SKM-1 treated with dmso at 0.1 percent for 144 hours (cell line): ENCODE results near the gene CHI3L2.

Source experiments
- DNase-seq: peaks from one replicate; lab custom pipeline; 2025; ENCODE audit not compliant: unreplicated experiment; lab: John Stamatoyannopoulos, UW

The CHI3L2 gene

GRCh38 chr1:111290104-111290503 is 62.6 kb downstream of the CHI3L2 start:
- no peak for DNase-seq

- DNase-seq, result no peak
Observed at GRCh38 chr1:111290630-111291029, 63.1 kb downstream of the CHI3L2 start, which contains the start of gene CHIA. TSS of gene CHIA (plus strand) at chr1:111290851. CDS start at chr1:111310468, 19,617 bp downstream.
